Fibroblast of the conjunctiva (primary cell): ENCODE measurements around the gene YES1.
A peak's percentile ranks its signal among the peaks of the same experiment; 100 is the strongest.

Experiments
- DNase-seq: peaks from one replicate; pipeline ENCODE4 v3.0.0-alpha.2; 2010; ENCODE audit warnings: low read depth

Gene YES1

DNA sequence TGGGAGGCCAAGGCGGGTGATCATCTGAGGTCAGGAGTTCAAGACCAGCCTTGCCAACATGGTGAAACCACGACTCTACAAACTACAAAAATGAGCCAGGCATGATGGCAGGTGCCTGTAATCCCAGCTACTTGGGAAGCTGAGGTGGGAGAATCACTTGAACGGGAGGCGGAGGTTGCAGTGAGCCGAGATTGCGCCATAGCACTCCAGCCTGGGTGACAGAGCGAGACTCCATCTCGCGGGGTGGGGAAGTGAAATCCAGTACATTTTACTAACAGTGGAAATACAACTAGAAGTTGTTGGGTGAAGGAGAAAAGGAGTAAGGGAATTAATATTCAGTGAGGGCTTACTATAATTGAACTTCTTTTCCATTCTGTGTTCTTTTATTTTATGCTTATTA is 86.4 kb downstream of the YES1 start:
- no peak for DNase-seq

DNA sequence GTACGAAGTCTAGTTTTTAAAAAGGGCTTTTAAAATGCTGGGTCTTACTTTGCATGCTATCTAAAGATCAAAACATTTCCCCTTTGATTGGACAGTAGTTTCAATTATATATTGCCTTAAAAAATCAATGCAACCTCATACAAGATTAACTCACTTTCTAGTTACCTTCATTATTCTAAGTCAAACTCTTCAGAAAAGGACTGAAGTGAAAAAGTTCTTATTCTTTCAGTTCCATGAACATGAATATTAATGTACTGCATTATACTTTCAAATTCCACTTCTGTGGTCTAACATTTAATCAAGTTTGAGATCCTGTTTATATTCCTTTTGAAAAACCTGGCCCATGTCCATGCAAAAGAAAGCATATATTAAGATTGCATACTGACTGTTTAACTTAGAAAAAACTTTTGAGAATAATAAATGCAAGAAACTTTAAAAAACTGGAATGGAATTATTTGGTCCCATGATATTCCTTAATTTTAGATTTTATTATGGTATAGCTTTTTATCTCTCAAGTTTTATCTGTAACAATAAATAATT is 88.4 kb downstream of the YES1 start:
- no peak for DNase-seq

DNA sequence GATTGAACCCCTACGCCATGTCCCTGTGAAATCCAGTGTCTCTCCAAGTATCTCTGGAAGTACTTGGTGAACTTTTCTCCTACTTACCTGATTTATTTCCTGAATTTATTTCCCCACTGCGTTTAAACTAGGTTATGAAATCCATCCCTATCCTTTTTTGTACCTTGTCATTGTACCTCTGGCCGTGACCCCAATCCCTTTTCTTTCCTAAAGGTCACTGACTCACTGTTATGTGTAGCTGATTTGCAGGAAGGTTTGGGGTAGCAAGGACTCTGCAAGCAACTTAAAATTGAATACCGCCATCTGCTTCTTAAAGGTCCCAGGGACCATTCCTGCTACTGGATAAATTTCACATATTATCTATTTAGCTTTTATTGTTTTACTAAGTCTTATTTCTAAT is 95.0 kb downstream of the YES1 start:
- no peak for DNase-seq

DNA sequence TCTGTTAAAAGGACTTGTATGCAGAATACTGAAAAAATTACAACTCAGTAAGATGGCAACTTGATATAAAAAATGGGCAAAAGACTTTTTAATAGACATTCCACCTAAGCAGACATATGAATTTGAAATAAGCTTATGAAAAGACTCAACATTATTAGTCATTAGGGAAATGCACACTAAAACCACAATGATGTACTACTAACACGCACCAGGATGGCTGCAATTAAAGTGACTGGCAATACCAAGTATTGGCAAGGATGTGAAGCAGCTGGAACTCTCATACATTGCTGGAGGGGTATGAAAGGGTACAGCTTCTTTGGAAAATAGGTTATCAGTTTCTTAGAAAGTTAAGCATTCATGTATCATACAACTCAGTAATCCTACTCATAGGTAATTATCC is 96.4 kb downstream of the YES1 start:
- no peak for DNase-seq

DNA sequence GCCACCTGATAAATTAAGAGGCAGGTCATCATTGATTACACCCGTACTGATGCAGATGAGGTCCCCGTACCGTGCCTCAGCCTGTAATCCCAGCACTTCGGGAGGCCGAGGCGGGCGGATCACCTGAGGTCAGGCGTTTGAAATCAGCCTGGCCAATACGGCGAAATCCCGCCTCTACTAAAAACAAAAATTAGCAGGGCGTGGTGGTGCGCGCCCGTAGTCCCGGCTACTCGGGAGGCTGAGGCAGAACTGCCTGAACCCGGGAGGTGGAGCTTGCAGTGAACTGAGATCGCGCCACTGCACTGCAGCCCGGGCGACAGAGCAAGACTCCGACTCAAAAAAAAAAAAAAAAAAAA is 98.9 kb downstream of the YES1 start:
- DNase-seq: no peak

DNA sequence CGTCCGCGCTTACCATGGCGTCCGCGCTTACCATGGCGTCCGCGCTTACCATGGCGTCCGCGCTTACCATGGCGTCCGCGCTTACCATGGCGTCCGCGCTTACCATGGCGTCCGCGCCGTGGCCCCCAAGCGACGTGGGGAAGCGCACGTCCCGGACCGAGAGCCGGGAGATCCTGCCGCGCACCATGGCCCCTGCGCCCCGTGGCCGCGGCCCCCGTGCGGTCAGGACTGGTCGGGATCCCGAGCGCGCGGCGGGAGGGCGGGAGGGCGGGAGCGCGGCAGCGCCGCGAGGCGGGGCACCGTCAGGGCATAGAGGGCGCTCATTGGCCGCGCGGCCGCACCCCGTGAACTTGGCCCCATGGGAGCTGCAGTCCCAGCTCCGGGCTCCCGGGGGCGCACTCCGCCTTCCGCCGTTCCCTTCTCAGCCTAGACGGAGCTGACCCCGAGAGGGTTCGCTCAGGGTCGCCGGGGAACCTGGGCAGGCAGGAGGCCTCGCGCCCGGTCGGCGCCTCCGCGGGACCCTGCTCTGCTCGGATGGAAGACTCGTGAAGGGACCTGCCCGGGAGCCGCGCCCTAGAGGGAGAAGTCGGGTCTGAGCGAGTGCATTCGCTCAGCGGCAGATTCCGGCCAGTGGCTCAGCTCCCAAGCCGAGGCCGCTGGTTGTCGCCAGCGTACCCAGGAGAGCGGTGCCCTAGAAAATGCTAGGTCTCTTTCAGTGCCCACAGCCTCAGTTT is 99.5 kb downstream of the YES1 start, which contains the start of gene ENOSF1:
Gene ENOSF1, minus strand, starts transcription at position 230 of the 734 bp plus-strand sequence. Its CDS starts 43 bp downstream, at position 187.
- peak; percentile 66 for DNase-seq

DNA sequence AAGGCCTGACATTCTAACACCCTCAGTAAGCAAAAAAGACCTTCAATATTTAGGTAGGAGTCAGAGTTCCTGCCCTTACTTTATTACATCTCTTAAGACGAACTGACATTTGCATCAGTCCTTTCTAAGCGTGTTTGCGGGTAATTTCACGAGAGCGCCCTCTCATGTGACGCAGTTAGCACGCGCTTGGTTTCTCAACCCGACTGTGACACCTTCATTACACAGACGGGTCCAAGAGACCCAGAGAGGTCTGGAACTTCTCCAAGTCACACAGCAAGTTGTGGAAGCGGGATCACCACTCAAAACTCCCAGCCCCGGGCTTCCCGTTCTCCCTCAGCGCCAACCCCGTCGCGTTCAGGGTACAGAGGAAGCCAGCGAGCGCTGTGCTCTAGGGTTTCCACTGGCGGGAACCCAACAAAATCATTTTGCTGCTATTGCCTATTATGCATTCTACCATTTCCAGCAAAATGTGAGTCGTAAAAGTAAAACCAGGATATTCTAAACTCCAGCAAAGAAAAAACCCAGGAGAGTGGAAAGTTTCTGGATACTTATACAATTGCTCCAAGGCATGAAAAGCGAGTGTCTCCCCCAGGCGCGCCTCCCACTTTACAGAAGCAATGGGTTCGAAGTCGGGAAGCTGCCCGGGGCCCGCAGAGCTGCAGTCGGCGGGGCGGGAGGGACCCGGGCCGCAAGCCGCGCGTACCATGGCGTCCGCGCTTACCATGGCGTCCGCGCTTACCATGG is 100.2 kb downstream of the YES1 start:
- peak; percentile 77 for DNase-seq

DNA sequence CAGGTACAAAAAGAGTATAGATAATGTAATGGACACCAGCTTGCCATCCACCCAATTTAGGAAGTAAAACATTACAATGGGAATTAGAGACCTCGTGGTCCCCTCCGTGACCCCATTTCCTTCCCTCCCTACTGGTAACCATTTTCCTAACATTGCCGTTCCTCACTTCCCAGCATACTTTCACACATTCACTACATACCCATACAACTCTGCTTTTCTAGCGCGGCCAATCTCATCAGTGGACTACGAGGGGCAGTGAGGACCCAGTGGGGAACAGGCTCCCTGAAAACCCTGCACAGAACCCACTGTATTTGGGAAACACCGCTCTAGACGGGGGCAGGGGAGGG is 100.8 kb downstream of the YES1 start:
- DNase-seq: no peak

DNA sequence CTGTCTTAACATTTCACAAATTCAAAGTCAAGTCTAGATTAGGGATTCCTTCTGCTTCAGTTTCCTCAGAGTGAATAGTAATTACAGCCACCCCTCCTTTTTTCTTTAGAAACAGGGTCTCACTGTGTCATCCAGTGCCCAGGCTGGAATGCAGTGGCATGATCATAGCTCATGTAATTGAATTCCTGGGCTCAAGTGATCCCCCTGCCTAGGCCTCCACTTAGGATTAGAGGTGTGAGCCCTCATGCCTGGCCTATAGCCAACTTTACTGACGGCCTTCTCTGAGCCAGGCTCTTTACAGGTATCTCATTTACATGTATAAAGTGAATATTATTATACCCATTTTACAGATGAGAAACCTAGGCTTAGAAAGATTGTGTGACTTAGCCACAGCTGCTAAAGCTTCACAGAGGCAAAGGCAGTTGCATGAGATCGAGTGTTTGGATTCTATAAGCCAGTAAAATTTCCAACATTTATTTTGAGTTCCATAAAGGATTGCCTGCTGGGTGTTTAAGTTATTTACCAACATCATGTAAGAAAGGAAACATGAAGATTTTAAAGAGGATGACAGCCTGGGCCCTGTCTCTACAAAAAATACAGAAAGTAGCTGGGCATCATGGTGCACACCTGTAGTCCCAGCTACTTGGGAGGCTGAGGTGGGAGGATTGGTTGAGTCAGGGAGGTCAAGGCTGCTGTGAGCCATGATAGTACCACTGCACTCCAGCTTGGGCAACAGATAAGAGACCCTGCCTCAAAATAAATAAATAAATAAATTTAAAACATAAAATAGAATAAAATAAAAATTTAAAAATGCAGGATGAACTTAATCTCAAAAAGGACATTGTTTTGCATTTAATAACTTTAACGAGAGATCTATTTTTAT is 101.4 kb downstream of the YES1 start:
- DNase-seq: no peak

DNA sequence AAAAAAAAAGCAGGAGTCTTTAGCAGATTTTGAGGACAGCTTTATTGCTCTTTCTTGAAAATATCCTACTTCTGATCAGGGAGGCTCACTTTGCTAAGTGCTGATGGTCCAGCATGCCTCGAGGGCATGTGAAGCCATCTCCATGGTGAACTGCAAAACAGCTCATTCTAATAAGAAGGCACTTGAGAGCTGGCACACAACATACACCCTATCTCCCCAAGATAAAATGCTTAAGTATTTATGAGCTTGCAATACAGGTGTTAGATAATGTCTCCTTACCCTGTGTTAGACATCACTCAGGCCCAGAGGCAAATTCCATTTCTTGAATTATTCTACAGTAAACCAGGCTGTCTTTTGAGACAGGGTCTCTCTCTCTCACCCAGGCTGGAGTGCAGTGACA is 102.3 kb downstream of the YES1 start:
- DNase-seq: no peak

DNA sequence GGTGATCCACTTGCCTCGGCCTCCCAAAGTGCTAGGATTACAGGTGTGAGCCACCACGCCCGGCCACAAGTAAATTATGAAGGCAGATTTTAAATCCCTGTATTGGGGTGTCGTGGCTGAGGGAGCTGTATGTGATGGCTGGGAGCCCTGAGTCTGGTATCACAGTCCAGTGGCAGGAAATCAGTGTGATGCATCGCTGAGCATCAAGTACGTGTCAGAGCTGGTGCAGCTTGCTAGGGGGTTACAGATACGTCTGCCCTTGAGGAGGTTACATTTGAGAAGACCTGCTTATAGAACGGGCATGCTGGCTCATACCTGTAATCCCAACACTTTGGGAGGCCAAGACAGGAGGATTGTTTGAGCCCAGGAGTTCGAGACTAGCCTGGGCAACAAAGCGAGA is 103.9 kb downstream of the YES1 start:
- no peak for DNase-seq

DNA sequence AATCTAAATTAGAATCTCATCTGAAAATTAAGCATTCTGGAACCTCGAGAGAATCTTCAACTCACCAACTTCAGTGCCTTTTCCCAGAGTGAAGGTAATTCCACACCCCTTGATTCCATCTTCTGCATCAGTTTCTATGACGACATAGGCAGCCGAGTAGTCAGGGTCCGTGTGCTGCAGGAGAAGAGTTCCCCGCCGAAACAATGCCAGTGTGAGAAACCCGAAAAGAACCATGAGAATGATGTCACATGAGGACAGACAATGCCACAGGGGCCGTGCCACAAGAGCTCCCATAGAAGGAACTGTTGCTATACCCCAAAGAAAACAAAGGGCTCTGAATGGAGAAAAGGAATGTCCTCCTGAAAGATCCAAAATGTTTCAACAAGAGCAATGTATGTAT is 105.6 kb downstream of the YES1 start:
- no peak for DNase-seq

DNA sequence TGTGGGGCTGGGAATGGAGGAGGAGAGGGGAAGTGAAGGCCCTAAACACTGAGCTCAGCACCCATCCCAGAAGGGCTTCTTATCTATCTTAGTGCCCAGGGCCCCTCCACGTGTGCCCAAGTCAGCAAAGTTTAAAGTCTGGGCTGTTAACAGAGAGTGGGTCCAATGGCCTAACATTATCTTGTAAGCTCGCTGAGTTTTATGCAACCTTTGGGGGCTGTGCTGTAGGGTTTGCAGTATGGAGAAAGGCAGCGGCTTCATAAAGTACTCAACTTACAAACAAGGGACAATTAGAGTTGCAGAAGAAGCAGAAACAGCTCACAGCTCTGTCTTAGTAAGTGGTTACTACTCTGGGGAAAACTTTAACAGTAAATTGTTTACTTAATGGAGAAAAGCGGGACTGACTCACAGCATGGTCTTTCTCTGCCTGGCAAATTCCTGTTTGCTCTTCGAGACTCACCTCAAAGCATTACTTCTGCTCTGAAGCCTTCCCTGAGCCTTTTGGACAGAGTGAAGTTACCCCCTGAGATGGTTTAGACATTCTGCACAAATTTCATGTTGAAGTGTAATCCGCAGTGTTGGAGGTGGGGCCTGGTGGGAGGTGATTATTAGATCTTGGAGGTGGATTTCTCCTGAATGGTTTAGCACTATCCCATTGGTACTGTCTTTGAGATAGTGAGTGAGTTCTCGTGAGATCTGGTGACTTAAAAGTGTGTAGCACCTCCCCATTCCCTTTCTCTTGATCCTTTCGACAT is 108.7 kb downstream of the YES1 start:
- DNase-seq: peak; percentile 26

DNA sequence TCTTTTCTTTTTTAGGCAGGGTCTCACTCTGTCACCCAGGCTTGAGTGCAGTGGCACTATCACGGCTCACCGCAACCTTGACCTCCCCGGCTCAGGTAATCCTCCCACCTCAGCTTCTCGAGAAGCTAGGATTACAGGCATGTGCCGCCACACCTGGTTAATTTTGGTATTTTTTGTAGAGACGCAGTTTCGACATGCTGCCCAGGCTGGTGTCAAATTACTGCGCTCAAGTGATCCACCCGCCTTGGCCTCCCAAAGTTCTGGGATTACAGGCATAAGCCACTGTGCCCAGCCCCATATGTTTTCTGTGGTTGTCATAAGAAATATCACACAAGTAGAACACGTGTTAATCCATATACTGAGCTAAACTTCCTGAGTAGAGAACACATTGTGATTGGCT is 114.2 kb downstream of the YES1 start:
- no peak for DNase-seq

DNA sequence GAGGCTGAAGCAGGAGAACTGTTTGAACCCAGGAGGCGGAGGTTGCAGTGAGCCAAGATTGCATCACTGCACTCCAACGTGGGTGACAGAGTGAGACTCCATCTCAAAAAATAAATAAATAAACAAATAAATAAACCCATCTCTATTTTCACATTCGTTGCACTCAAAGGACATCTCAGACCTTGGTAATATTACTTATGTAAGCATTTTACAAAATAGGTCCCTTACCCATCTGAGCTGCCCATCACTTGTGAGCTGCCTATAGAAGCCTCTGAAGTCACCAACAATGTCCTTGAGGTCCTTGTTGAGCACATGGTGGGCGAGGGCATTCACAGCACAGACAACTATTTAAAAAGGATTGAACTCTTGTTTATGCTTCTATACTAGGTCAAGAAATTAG is 115.0 kb downstream of the YES1 start:
- DNase-seq: no peak

DNA sequence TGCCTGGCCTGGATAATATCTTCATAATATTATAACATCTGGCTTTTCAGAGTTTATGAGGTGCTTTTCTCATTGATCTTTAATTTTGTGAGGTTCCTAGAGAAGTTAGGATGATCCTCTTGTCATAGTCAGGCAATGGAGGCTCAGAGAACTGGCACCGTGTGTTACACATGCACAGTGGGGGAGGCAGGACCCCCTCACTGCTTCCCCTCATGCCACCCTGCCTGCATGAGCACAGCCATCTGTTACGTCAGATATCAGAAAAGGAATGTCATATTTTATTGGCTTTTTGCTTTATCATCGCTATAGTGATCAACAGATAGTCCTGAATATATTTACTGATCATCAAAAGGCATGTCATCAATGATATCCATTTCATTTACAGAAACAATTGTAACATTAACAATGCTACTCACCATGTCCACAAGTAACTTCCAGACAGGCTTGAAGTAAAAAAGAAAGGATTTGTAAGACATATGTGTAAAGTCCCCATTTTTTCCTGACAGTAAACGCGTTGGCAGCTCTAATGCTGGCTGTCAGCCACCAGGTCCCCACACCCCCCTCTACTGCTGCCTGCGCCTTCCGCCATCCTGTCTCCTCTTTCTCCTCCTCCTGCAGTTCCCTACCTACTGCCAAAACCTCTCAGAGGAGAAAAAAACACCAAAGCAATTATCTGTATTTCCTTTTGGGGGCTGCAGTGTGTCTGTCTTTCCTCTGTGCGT is 118.4 kb downstream of the YES1 start:
- no peak for DNase-seq

DNA sequence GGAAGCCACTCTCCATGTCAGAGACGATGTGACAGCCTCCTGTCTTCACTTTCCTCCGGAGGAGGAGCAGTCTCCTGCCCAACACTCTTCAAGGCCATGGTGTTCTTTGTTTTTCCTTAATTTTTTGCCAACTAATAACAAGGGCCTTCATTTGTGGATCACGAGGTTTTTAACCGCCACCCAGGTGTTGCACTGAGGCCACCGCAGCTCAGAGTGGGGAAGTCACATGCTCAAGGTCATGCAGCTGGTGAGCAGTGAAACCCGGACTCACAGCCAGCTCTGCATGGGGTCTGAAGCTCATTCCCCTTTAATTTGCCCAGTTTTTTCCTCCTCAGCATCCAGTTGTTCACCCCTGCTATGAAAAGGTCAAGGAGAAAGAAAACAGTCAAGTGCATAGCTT is 119.2 kb downstream of the YES1 start:
- DNase-seq: no peak

DNA sequence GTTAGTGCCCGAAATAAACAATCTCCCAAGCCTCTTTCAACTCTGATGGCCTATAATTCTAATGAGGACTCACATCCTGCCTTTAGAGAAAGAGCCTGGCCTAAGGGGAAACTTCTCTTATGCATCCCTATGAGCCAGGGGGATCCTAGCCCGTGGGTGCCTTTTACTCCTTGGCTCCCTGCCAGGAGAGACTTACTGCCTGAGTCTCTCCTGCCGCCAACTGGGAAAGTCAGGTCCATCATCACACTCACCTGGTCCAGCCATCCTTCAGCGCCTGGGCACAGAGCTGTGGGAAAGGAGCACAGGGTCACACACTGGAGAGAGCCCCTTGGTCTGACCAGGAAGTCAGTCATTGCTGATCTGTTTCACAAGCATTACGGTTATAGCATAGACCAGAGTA is 123.7 kb downstream of the YES1 start:
- no peak for DNase-seq

DNA sequence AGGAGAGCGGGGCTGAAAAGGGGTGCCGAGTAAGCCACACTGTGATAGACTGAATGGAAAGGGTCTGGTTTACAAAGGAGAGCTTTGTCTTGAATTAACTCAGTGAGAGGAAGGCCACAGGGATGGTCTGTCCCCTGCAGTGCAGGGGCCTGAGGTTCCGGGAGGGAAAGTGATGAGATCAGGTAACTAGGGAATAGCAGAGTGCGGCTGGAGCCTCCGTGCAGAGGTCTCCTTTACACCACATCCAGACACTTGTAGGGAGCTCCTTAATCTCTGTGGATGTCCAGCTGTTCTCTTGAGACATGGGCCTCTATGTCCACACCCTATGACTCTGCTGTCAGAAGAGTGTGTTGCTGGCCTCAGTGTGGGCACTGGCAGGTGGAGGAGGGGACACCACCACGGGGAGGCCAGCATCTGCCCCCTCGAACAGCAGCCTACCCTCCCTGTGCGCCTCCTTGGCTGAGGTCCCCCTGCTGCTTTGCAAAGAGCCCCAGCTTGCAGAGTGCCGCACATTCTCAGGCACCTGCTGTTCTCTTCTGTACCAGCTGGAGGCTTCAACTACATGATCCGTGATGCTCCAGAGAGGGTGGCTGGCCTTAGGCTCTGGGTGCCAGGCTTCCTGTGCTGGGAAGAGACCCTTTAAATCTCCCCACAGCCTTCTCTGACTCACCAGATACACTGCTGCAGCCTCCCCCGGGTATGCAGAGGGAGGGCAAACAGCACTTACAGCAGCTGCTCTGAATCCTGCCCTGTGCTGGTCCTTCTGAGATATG is 125.5 kb downstream of the YES1 start:
- DNase-seq: no peak

DNA sequence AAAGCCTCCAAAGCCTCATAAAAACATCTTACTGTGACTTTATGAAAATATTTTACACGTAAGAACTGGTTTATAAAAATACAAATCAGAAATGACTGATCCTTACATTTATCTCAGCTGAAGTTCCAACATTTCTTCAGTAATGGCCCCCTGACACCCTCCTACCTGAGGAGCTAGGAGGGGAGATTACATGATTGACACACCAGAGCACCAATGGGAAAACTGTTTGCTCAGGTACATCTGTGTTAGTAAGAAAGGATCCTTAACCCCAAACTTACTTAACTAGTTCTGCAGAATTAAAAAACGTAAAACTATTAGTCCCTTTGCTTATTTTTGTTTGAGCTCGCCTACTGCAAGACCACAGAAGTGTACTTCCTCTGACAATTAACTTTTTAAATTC is 126.6 kb downstream of the YES1 start:
- no peak for DNase-seq
